ENCODE results near the gene MKLN1.
"Not testable (repeated sequence)": the region's sequence is repeated elsewhere in the genome, so short reads cannot be mapped to it uniquely, and the experiment has no call there.

The MKLN1 gene

DNA sequence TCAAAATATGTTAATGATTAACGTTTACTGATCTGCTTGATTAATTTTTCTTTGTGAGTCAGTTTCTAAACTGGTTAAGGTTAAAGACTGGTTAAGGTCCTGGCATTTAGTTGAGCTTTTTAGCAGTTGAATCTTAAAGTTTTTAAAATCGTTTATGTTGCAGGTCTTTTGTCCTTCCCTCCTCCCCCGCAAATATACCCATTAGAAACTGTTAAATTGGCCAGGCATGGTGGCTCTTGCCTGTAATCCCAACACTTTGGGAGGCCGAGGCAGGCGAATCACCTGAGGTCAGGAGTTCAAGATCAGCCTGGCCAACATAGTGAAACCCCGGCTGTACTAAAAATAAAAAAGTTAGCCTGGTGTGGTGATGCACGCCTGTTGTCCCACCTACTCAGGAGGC, 127.9 kb downstream of the MKLN1 start:
- no peak for DNase-seq (ENCODE audit: low read depth in 2 of 3, low spot score in 1 of 3)

DNA sequence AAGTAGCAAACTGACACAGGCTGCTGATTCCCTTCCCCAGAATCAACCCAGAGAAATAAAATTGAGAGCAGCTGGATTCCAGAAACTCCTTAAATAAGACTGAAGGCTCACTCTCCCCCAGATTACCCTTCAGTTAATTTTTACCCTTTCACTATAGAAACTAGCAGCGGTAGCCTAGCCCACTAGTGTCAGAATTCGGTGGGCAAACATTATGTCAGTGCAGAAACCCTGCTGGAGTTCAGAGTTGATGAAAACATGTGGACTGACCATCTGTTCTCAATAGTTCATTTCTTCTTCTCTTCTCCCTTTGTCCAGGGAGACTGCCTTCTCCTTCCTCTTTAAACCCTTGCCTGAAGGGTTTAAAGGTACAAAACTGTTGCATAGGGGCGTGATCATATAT, 128.7 kb downstream of the MKLN1 start:
- no peak for DNase-seq (ENCODE audit: low read depth in 2 of 3, low spot score in 1 of 3)

DNA sequence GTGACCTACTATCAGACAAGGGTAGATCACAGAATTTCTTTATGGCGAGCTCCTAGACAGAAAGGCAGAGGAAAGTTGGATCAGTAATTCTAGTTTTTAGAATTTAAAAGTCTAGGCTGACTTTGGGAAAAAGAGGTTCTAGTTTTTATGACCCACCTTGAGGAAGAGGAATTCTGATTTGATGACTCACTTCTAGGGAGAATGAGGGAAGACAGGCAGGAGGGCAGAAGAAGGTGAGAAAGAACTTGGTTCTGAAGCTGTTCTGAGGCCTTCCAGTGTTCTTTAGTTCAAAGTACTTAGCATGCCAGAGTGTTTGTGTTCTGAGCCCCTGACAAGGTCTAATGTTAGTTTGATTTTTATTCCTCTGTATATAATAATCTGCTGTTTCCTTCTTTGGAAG, 131.6 kb downstream of the MKLN1 start:
- DNase-seq (ENCODE audit: low read depth in 2 of 3, low spot score in 1 of 3), result no peak

DNA sequence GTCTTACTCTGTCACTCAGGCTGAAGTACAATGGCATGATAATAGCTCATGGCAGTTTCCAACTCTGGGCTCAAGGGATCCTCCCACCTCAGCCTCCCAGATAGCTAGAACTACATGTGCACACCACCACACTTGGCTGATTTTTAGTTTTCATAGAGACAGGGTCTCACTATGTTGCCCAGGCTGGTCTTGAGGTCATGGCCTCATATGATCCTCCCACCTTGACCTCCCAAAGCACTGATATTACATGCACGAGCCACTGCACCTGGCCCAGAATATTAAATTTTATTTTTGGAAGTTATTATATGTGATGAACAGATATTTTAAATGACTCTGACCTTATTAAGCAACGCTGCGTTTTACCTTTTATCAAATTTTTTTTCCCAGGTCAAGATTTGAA, 134.4 kb downstream of the MKLN1 start:
- DNase-seq (ENCODE audit: low read depth in 2 of 3, low spot score in 1 of 3), result no peak

DNA sequence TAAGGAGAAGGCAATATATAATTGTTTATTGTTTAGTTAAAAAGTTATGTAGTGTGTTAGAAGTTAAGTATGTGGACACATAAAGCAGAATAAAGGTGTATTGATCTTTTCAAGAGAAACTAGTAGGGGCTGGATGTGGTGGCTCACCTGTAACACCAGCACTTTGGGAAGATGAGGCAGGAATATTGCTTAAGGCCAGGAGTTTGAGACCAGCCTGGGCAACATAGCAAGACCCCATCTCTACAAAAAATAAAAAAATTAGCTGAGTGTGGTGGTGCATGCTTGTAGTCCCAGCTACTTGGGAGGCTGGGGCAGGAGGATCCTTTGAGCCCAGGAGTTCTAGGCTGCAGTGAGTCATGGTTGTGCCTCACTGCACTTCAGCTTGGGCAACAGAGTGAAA, 135.0 kb downstream of the MKLN1 start:
- not testable (repeated sequence) for DNase-seq (ENCODE audit: low read depth in 2 of 3, low spot score in 1 of 3)

DNA sequence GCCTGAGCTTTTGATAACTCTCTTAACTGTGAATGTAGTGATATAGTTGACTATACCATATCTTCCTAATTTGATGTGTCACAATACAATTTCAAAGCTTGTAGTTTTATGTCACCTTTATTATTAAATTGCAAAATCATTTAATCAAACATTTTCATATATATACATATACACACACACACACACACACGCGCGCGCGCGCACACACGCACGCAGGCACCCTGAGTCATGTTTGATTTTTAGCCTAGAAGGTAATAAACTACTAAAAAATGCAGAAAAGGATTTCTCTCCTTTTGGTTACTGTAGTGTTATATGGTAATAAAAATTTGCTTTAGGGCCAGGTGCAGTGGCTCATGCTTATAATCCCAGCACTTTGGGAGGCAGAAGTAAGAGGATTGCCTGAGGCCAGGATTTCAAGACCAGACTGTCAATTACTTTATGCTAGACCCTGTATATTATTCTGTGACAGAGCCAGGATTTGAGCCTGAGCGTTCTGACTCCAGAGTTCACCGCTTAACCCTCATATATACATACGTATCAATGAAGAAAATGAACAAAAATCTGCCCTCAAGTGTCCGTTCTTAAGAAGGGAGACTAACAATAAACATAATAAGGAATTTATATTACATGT, 139.2 kb downstream of the MKLN1 start:
- DNase-seq (ENCODE audit: low read depth in 2 of 3, low spot score in 1 of 3), result no peak

DNA sequence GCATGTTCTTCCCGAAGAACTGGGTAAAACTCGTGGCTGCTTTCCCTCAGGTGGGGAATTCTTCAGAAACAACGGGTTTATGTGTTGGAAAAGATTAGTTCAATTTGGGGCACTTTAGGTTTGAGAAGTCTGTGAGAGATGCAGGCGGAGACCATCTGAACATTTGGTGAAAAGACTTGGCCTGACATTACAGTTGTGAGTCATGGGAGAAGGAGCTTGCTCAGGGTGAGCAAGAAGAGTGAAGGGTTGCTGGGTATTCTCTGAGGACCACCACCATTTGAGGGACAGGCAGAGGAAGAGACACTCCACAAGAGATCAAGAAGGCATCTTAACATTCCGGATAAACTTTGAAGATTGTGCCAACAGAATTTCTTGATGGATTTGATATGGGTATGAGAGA, 140.1 kb downstream of the MKLN1 start:
- no peak for DNase-seq (ENCODE audit: low read depth in 2 of 3, low spot score in 1 of 3)

DNA sequence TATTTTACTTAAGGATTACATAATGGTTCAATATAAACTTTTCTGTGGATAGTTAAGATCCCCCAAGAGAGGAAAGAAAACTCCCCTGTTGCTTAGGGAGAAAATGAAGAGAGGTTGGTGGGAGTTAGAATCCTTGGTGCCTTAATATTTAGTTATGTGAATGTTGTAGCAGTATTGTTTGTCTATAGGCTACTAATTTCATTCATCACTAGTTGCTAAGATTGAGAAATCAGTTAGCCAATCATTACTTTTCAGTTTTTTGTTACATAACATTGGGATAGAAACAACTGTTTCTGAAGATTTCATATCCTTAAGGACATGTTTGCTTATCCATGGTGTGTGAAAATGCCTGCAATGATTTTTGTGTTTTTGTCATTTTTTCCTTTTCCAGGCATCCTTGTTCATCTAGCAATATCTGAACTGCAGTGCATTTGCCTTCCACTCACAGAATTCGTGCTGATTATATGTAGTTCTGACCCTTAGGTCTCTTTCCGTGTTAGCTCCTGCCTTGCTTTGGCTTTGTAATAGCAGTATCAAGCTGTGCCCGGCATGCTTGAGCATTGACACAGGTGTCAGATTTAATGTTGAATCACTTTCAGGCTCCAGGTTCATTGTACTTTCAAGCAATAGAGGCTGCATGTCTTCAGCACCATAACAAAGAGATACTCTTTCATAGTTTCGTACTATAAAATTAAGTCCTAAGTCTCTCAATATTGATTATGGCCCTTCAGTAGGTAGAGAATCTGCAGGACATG, 143.8 kb downstream of the MKLN1 start:
- no peak for DNase-seq (ENCODE audit: low read depth in 2 of 3, low spot score in 1 of 3)

DNA sequence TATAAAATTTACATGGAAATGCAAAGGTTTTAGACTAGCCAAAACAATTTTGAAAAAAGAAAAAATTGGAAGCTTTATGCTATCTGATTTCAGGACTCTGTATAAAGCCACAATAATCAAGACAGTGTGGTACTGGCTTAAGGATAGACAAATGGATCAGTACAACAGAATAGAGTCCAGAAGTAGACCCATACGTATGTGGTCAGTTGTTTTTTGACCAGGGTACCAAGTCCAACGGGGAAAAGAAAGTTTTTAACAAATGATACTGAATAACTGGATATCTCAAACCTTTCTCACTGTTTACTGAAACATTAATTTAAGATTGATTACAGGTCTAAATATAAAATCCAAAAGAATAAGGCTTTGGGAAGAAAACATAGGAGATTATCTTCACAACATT, 149.1 kb downstream of the MKLN1 start:
- DNase-seq (ENCODE audit: low read depth in 2 of 3, low spot score in 1 of 3), result no peak

DNA sequence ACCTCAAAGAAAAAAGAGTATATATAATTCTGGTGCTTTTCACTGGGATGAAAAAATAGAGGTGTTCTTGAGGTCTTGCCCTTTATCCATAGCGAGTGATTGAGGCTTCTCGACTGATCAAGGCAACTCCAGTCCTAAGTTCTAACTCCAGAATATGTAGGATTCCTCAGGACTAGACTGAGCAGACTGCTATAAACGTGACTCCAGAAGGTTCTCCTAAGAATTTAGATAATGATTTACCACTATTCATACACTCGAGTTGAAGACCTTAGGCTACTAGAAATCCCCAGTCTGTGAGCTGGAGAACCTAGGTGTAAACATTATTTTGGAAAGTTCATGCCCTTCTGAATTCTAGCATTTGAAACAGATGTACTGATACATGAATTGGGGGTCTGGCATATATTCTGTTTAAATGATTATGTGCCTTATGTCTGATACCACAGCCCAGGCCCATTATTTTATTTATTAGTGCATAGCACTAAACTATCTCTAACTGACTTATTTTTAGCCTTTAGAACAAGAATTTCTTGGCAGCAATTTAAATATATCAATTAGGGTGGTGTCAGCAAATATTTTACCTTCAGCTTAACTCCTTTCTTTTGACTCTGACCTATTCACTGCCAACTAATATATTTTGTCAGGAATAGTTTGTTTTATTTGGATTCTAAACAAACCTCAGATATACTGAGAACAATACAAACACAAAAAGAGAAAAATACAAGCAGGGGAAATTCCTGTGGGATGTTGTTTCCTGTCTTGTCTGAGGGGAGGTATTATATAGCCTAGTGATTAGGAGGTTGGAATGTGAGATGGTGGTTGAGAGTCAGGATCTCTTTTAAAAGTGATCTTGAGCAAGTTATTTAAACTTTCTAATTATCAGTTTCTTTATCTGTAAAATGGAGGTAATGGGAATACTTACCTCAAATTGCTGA, 153.0 kb downstream of the MKLN1 start:
- DNase-seq (ENCODE audit: low read depth in 2 of 3, low spot score in 1 of 3), result no peak

DNA sequence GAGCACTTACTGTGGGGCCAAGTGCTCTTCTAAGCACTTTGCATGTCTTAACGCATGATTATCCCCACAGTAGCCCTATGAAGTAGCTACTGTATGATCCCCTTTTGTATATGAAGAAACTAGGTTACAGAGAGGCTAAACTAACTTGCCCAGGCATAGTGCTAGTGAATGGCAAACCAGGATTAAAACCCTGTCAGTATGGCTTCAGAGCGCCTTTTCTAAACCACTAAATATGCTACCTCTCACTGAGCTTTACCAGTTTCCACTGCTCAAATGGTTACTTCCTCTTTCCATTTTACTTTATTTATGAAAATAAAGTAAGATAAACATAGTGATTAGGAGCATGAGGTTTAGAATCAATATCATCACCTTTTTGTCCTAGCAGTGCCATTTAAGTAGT, 155.1 kb downstream of the MKLN1 start:
- no peak for DNase-seq (ENCODE audit: low read depth in 2 of 3, low spot score in 1 of 3)

DNA sequence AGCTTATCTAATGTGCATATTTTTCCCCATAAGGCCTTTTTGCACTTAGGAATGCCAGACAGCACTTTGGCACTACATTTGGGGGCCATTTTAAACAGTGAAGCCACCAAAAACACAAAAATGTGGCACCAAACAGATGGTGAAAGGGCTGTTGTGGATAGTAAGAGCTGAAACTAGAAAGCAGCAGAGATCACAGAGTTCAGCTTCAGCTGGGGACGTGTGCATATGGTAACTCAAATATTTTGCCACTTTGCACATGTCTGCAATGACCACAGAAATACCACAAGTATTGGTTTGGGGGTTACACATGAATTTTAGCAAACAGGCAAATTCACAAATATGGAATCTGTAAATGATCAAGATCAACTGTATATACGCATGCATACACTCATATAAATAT, 155.9 kb downstream of the MKLN1 start:
- DNase-seq (ENCODE audit: low read depth in 2 of 3, low spot score in 1 of 3), result no peak

DNA sequence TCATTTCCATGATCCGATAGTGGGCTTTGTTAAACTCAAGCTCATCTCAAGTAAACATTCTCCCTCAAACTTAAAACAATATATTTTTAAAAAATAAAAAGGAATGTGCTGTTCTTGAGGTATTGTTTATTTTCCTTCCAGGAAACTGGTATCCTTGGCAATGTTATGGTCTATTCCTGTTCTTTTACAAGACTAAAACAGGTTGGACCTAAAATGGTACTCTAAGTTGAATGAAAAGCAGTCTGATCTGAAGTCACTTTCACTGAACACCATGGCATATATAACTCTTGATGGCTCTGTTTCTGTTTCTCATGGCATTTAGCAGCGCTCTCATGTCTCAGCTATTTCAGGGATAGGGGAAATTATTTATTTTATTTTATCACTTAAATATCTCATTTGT, 158.7 kb downstream of the MKLN1 start:
- DNase-seq (ENCODE audit: low read depth in 2 of 3, low spot score in 1 of 3), result no peak

DNA sequence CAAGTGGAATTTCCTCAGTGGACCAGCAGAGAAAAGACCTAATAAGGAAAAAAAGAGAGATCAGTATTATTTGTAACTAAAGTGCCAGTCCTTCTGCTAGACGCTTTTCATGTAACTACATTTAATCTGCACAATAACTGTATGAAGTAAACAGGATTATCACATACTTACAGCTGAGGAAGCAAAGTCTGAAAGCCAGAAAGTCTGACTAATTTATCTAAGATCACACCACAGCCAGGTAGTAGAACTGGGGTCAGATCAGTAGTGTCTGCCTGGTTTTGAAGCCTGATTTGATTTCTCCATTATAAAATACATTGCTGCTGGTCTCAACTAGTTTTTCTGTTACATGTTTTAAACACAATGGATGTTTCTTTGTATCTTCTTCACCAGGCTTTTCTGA, 159.5 kb downstream of the MKLN1 start:
- no peak for DNase-seq (ENCODE audit: low read depth in 2 of 3, low spot score in 1 of 3)

DNA sequence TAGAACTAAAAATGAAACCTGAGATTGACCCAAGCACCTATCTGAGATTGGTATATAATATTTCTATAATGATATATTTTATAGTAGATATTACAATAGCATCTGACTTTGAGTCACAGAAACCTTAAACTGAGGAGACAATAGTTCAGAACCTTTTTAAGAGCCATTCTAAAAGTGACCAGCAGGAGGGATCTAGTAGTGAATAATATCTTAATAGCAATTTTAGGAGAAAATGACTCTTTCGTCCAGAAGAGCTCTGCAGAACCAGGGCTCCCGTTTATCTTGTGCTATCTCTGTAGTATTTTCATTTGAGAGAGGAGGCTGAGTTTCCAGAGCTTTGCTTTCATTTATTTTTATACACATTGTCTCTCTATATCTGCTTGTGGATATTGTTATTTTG, 160.7 kb downstream of the MKLN1 start:
- no peak for DNase-seq (ENCODE audit: low read depth in 2 of 3, low spot score in 1 of 3)

DNA sequence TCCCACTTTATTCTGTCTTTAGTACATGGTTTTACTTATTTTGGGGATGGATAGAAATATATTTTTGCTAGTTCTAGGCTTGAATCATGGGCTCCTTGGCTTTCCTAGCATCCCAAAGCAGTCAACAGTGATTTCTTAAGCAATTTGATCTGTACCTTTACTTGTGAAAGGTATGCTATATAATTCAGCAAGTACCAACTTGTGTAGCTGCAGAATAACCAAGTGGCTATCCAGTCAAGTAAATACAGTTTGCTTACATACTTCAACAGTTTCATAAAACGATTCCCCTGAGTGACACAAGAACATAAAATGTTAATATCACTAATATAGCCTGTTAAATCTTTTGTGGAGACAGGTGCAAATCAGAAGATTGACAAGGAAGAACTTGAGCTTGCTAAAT, 161.5 kb downstream of the MKLN1 start:
- no peak for DNase-seq (ENCODE audit: low read depth in 2 of 3, low spot score in 1 of 3)

DNA sequence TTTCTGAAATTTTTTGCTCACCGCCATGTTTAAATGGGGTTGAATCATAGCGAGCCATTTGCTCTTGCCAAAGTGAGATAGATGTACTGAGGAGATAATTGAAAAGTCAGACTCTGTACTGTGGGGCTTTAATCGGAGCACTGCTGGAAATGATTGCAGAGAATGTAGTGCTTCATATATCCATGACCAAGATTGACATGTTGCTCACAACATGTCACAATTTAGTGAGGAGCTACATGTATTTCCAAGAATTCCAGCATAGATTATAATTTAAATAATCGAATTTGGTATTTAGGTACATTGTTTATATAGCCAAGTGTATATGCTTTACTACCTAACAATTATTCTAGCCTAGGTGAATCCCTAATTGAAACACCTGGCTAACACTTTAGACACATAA, 162.2 kb downstream of the MKLN1 start:
- no peak for DNase-seq (ENCODE audit: low read depth in 2 of 3, low spot score in 1 of 3)

DNA sequence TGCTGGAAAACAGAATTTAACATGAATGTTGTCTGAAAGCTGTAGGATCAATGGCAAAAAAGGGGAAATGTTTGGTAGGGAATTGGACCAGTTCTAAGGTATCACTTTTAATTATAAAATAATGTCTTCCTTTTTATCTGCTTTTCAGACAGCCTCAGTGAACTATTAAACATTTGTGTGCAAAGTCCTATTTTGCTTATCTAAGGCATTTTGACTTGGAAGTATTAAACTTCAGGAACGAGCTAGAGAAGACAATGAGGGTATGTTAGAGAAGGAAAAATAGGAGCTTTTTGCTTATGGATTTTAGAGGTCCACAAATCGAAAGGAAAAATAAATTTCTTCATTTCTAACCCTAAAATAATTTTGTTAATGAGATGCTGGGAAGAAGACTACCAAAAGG, 165.4 kb downstream of the MKLN1 start:
- DNase-seq (ENCODE audit: low read depth in 2 of 3, low spot score in 1 of 3), result no peak

DNA sequence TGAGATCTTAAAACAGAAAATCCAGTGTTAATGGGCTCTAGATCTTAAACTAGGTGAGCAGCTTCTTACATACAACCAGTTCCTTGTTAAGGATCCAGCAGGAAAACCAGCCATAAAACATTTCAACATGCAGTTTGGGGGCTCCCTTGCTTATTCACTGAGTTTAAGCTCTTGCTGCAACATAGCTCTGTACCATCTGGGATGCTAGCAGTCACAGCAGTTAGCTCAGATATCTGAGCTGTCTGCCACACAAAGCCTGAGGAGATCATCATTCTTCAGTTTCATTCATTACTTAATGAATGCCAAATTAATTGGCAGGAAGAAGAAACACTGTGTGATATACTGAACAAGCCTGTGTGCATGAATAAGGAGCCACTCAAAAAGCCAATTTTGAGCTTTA, 165.9 kb downstream of the MKLN1 start:
- DNase-seq (ENCODE audit: low read depth in 2 of 3, low spot score in 1 of 3), result no peak

DNA sequence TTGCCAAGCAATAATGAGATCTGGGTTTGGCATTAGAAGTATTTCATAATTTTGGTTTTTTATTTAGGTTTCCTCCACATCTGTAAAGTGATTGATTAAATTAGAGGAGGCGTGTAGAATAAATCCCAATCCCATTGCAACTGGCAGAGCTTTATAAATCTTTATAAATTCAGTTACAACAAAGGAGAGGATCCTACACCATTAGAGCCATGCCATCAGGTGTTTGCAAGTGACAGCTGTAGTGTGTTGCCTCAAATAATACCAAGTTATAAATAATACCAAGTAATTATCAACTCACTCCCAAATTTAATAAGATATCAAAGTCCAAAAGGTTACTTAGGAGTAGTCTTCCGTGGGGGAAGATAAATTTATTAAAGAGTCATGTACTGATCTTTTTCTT, 166.5 kb downstream of the MKLN1 start:
- DNase-seq (ENCODE audit: low read depth in 2 of 3, low spot score in 1 of 3), result no peak

DNA sequence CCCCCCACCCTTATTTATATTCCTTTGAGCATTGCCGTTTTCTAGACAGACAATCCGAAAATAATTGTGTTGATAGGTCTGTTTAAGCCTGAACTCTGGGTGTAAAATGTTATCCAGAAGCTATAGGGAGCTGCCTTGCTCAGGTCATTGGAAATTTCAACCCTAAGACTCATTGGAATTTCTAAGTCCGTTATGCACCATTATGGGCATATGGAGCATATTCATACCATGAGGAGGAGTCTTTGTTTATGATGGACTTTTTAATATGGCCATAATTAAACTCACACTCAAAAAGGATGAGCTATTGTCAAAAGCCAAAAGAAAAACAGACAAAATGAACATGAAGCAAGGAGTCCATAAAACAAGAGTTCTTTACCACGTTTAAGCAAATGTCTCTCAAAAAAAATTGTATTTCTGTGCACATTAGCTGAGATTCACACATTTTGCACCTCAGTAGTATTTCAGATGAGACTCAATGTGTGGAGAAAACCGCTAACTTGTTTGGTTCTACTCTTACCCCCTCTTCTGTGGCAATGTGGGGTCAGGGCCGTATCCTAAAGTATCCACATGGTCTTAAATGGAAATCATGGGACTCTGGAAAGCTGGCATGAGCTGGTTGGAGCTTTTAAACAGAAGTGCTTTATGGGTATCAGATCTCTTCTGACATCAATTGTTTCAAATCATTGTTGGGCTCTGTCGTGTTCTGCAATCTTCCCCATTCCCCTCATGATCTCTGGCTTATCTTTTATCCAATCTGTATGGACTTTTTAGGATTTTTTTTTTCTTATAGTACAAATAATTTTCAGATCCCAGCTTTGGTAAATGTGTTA, 168.2 kb downstream of the MKLN1 start:
- DNase-seq (ENCODE audit: low read depth in 2 of 3, low spot score in 1 of 3), result no peak
